Upper lobe of left lung (tissue), 4 donors: ENCODE data around the gene FAM161A.

Source experiments
- CTCF ChIP-seq, 6 experiments: fragments of 450-650 bp in 4 of 6; fragments of 200-600 bp in 2 of 6; sonication (generic) in 2 of 6; IDR thresholded peaks; one replicate each; pipeline ENCODE4 v1.5.1; 2016 to 2019; ENCODE audit warnings: antibody characterized with exemption in 6 of 6
- EP300 ChIP-seq, 4 donors: sonication (generic); formaldehyde crosslinking; IDR thresholded peaks; one replicate each; pipeline ENCODE4 v1.5.1; 2017; ENCODE audit warnings: antibody characterized with exemption in 4 of 4, control low read depth in 2 of 4
- POLR2A ChIP-seq, 4 donors: fragments of 450-650 bp; IDR thresholded peaks; one replicate each; pipeline ENCODE4 v1.5.1; 2016 to 2017; ENCODE audit warnings: antibody characterized with exemption in 4 of 4, mild to moderate bottlenecking in 2 of 4
- POLR2AphosphoS5 ChIP-seq, 2 donors: sonication (generic); formaldehyde crosslinking; IDR thresholded peaks; one replicate each; pipeline ENCODE4 v1.5.1; 2017; ENCODE audit warnings: antibody characterized with exemption in 2 of 2

GRCh38 chr2:61841286-61841685 is 12.6 kb downstream of the FAM161A start:
- TF ChIP-seq CTCF (IDR thresholded peaks at IDR 0.05) (no peak), POLR2AphosphoS5 (IDR thresholded peaks at IDR 0.05) (no peak), POLR2A (IDR thresholded peaks at IDR 0.05) (no peak), EP300 (IDR thresholded peaks at IDR 0.05) (no peak)
